Activated CD8-positive, alpha-beta memory T cell treated with anti-CD3 and anti-CD28 coated beads for 1 hour (primary cell): Measurements from ENCODE around the gene GFER.

Source experiments
- DNase-seq, 2 donors: peaks; one replicate each; pipeline ENCODE4 v3.0.0-alpha.2; 2020; ENCODE audit warnings: low read depth in 1 of 2; ENCODE audit errors: extremely low read depth in 1 of 2

The GFER gene

DNA sequence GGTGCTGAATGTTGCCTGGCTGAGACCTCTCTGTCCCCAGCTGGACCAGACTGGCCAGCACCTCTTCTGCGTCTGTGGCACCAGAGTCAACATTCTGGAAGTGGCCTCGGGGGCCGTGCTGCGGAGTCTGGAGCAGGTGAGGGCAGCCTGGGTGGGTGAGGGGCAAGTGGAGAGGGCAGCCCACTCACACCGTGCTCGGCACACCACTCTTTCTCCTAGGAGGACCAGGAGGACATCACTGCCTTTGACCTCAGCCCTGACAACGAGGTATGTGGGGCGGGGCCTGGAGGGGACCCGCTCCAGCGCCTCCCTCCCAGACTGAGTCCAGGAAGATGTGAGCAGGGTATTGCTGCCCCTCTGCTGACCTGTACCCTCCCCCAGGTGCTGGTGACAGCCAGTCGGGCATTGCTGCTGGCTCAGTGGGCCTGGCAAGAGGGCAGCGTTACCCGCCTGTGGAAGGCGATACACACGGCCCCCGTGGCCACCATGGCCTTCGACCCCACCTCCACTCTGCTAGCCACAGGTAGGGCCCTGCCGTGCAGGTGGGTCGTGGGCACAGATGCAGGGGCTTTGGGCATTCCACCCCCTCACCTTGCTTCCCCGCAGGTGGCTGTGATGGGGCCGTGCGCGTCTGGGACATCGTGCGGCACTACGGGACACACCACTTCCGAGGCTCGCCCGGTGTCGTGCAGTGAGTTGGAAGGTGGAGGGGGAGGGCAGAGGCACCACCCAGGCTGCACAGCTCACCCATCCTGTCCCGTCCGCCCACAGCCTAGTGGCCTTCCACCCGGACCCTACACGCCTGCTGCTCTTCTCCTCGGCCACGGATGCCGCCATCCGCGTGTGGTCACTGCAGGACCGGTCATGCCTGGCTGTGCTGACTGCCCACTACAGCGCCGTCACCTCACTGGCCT lies 9.6 kb upstream of the GFER start:
- no peak for DNase-seq

DNA sequence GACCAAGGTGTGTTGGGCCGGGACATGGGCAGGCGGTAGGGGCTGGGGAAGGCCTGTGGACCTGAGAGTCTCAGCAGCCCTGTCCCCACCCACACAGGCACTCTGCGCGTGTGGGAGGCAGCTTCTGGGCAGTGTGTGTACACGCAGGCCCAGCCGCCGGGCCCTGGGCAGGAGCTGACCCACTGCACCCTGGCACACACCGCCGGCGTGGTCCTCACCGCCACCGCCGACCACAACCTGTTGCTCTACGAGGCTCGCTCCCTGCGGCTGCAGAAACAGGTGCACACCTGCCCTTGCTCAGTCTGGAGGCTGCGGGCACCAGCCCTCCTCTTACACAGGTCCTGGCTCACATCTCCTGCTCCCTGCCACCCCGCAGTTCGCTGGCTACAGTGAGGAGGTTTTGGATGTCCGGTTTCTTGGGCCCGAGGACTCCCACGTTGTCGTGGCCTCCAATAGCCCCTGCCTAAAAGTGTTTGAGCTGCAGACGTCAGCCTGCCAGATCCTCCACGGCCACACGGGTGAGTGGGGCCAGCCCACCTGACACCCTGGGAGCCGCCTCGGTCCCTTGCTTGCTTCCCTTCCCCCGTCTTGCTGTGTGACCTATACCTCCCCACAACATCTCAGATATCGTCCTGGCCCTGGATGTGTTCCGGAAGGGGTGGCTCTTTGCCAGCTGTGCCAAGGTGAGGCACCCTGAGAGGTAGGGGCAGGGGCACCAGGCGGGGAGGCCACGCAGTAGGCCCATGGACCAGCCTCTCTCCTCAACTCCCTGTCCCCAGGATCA lies 8.4 kb upstream of the GFER start:
- no peak for DNase-seq

DNA sequence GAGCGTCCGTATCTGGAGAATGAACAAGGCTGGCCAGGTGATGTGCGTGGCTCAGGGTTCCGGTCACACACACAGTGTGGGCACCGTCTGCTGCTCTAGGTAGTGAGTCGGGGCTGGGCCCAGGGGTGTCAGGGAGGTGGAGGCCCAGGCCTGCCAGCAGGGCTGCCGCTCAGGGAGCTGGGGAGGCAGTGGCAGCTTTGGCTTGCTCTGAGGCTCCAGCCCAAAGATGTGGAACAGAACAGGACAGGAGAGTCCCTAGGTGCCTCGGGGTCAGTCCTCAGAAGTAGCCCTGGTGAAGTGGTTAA lies 7.8 kb upstream of the GFER start:
- no peak for DNase-seq

DNA sequence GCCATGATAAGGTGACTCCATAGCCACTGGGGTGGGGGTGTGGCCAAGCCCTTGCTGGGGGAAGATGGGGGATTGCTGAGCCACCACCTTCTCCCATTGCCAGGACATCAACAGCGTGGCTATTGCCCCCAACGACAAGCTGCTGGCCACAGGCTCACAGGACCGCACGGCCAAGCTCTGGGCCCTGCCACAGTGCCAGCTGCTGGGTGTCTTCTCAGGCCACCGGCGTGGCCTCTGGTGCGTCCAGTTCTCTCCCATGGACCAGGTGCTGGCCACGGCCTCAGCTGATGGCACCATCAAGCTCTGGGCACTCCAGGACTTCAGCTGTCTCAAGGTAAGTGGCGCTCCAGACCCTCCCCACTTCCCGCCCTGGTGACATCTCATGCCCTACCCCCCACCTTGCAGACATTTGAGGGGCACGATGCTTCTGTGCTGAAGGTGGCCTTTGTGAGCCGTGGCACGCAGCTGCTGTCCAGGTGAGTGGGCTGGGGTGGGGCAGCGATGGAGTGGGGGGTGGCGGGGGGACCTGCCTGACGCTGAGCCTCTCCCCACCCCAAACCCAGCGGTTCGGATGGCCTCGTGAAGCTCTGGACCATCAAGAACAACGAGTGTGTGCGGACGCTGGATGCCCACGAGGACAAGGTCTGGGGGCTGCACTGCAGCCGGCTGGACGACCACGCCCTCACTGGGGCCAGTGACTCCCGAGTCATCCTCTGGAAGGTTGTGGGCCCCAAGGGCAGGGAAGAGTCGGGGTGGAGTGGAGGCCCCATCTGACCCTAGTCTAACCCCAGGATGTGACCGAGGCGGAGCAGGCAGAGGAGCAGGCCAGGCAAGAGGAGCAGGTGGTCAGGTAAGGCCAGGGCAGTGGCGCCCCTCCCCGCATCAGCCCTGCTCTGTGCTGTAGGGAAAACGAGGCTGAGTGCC lies 6.8 kb upstream of the GFER start:
- DNase-seq = no peak

DNA sequence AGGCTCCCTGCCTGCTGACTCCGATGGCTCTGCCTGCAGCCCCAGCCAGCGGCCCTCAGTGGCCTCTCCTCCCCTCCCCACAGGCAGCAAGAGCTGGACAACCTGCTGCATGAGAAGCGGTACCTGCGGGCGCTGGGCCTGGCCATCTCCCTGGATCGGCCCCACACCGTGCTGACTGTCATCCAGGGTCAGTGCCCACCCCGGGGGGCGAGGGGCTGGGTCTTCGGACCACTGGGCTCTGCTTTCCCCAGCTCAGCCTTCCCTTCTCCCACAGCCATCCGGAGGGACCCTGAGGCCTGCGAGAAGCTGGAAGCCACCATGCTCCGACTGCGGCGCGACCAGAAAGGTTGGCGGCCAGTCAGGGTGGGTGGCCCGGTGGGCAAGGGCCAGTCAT lies 6.1 kb upstream of the GFER start:
- no peak for DNase-seq

DNA sequence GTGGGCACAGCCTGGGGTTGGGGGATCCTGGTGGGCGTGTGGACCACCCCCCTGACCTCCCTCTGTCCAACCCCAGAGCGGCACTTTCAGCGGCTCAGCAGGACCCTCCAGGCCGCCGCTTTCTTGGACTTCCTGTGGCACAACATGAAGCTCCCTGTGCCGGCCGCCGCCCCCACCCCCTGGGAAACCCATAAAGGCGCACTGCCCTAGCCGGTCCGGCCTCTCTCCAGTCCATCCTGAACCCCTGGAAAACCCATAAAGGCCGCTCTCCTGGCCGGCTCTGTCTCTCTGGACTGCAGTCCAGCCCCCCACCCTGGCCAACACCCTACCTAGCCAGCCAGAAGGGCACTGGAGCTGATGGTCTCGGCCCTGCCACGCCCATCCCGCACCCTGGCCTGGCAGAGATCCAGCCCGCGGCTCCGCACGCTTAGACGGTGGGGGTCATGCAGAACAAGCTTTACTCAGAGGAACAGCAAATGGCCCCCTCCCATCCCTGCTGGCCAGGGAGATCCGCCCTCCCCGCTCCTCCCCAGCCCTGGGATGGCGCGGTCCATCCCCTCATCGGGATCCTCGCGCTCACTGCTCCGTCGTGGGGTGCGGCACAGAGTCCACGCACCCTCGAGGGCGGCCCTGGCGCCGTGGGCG lies 5.4 kb upstream of the GFER start:
- no peak for DNase-seq

DNA sequence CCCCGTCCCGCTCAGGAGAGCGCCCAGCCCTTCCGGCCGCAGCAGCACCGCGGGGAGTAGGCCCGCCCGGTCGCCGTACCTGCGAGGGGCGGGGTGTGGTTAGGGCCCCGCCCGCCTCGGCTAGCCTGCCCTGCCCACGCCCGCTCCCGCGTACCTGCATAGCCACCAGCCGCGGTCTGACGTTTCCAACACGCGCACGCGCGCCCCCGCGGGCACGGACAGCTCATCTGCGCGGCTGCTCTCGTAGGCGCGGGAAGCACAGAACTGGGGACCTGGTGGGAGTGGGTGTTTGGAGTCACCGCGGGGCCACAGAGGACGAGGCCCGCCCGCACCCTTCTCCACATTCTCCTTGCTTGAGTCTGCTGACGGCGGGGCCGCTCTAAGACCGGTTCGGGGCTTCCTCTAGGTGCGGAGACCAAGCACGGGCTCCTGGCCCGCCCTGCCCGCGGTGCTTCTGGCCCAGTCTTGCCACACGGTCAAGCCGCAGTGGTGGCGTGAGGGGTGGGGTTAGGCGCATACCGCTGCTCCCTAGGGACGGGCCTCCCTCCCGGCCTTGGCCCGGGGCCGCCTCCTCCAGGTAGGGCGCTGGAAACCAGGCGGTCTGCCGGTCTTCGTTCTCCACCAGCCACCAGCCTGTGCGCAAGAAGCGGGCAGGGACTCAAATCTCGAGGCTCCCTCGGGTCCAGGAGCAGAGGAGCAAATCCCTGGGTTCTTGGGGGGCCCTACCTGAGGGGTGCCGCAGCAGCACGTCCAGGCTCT lies 4.5 kb upstream of the GFER start:
- no peak for DNase-seq

DNA sequence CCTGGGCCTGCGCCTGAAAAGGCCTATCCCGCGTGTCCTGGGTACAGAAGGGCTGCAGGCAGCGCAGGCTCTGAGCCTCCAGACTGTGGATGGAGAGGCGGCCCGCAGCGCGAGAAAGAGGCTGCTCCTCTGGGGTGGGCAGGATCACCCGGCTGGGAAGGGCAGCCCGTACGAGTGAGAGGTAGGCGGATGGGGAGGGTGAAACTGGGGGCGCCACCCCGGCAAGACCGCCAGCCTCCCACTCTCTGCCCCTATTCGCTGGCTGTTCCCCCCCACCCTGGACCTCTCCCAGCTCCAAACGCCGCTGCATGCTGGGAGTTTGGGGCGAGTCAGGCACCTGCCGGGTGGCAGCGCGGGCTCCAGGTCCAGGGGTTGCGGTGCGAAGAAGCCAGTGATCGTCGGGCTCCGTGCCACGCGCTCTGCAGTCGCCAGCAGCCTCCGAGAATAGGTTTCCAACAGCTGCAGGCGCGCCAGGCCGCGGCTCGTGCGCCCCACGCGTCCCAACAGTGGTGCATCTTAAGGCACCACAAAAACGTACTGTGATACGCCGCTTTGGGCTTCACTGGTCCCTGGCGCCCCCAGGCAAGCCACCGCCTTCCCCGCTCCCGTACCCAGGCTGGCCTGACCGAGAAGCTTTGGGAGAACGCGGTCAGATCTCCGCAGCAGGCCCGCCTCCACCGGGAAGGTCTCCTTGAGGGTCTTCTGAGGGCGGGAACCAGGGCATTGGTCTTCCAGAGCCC lies 3.8 kb upstream of the GFER start:
- no peak for DNase-seq

DNA sequence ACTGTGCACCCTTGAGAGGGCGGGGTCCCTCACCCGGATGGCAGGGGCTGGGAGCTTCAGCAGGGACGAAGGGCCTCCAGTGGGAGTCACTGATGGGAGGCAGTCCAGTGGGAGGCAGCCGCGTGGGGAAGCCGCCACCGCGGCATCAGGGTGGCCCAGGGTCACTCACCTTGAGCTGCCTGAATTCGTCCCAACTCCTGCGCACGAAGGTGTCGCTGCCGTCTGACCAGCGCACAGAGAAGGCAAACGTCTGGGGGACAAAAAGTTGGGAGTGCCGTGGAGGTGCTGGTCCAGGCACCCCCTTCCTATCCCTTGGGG lies 3.3 kb upstream of the GFER start:
- DNase-seq = no peak

DNA sequence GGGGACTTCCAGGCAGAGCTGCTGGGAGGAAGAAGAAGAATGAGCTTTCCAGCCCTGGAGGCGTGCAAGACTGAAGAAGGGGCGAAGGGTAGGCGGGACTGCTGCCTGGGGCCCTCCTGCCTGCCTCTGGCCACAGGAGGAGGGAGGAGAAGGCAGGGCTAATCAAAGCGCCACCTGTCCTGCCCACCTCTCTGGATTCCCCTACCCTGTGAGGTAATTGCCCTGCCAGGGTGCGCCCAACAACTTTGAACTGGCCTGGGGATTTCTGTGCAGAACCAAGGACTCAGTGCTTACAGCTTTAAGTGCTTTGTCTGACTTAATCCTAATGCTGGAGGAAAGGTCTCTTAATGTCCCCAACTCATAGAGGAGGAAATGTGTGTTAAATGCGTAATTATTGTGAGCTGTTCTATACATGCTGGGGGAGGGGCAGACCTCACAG lies 2.6 kb upstream of the GFER start, which contains the start of gene NOXO1:
TSS of gene NOXO1 (minus strand) at position 72 of the 439 bp plus-strand sequence. CDS start 290 bp downstream, outside the sequence.
- DNase-seq = no peak

DNA sequence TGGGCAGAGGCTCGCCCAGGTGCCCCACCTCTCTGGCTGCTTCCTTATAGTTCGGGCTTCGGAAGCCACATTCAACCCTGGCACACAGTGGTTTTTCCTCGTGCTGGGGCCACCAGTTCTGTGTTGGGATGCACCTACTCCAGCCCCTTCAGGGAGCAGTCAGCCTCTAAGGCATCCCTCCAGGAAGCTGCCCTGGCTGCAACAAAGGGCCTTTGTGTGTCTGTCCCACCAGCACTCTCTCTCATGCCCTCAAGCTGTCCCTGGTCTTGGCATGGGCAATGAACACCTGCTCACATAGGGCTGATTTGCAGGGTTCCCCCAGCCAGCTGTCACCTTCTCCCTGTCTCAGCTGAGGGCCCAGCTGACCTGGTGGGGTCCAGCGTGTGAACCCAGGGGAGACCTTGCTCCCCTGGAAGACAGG lies 2.0 kb upstream of the GFER start:
- no peak for DNase-seq

DNA sequence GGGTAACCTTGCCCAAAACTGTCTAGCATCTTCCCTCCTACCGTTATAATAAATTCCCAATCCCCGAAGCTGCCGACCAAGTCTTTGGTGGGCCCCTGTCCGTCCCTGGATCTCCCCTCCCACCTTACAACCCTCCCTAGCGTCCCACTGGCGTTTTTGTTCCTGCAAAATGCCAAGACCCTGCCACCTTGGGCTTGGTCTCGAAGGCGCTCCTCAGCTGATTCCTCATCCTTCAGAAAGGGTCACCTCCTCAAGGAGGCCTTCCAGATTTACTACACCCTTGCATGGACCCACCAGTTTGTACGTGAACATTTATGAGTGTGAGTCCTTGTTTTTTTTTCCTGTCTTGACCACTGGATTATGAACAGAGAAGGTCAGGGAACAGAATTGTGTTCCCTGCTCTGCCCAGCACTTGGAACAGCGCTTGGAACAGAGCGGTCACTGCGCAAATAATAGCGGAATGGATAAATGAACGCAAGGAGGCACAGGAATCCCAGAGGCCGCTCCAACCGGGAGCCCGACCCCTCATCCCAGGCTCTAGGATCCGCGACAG lies 926 bp upstream of the GFER start:
- no peak for DNase-seq

DNA sequence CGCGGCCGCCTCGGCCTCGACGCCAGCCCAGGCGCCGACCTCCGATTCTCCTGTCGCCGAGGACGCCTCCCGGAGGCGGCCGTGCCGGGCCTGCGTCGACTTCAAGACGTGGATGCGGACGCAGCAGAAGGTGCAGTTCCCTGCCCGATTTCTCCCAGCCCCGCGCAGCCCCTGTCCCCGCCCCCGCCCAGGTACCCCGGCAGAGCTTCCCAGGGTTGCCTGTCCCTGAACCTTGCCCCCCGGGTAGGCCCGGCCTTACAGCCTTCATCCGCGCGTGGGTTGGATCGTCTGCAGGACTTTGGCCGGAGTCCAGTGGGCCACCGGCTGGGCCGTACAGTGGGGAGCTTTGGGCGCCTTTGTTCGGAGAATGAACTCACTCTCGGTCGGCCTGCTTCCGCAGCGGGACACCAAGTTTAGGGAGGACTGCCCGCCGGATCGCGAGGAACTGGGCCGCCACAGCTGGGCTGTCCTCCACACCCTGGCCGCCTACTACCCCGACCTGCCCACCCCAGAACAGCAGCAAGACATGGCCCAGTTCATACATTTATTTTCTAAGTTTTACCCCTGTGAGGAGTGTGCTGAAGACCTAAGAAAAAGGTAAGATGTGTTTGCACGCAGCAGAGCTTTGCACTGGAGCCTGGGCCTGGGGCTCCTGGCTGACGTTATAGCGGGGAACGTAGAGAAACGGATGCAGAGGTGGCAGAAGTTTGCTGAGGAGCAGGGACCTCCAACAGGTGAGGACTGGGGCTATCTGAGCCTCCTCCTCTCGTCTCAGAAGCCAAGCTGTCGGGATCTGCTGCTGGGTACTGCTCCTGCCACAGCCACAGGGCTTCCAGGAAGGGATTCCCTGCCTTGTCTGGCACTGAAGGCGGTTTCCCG lies 593 bp downstream of the GFER start:
- no peak for DNase-seq

DNA sequence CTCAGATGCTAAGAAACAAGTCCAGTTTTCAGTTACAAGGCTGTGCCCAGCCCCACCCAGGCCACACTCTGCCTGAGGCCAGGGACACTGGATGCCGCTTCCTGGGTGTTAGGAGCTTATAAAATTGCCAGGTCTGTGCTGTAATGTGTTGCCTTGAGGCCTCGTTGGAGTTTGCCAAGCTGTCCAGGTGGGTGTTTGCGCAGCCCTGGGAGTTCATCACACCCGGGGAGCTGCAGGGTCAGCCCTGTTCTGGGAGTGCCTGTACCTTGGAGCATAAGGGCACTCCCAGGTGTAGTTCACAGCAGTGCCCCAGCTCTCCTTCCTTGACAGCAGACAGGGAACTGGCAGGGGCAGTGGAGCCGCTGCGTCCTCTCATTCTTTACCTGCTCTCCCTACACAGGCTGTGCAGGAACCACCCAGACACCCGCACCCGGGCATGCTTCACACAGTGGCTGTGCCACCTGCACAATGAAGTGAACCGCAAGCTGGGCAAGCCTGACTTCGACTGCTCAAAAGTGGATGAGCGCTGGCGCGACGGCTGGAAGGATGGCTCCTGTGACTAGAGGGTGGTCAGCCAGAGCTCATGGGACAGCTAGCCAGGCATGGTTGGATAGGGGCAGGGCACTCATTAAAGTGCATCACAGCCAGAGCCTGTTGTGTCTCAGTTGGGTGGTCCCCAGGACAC lies 1.6 kb downstream of the GFER start:
- DNase-seq = no peak

DNA sequence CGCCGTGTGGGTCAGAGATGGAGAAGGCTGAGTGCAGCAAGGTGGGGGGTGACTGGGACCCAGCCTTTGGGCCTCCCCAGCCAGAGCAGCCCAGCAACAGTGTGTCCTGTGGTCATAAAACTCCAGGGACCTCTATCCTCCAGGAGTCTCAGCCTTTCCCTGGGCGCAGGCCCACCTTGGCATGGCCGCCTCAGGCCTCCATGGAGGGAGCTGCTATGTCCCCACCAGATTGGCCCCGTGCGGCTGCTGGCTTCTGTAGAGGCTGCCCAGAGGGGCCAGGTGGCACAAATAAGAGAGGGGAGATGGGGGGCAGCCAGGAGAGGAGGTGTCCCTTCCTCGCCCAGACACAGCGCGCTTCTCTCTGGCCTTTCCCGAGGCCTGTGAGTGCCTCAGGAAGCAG lies 3.2 kb downstream of the GFER start:
- no peak for DNase-seq

DNA sequence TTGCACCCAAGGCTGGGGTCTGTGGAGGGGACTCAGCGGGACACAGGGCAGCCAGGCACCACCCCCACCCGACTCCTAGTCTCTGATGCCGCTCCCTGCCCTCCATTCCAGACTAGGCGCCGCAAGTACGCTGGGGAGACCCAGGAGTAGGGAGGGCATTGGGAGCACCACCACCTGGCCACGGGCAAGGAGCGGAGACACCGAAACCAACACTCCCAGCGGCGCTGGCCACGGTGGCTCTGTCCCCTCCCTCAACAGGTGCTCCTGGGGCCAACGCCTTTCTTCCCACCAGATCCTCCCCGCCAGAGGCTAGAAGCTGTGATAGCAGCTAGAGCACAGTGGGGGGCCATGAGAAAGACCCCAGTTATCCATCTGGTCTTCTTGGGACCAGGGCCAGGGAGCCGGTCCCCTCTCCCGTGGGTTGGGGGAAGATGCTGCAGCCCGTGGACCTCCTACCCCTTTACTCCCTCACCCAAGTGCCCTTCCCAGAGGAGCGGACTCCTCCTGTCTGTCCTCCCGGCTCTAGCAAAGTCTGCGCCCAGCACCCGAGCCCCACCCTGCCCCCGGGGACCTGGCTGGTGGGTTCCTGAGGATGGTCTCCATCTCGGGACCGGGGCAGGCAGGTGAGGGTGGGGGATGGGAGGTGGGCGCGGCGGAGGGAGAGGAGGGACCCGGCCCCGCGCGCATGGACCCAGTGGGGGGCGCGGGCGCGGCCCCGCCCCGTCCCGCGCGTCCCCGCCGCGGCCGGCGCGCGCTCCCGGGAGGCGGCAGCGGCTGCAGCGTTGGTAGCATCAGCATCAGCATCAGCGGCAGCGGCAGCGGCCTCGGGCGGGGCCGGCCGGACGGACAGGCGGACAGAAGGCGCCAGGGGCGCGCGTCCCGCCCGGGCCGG lies 5.5 kb downstream of the GFER start, which contains the start of gene SYNGR3:
TSS of gene SYNGR3 (plus strand) at position 762 of the 892 bp plus-strand sequence. CDS start 133 bp downstream, outside the sequence.
- DNase-seq = no peak

DNA sequence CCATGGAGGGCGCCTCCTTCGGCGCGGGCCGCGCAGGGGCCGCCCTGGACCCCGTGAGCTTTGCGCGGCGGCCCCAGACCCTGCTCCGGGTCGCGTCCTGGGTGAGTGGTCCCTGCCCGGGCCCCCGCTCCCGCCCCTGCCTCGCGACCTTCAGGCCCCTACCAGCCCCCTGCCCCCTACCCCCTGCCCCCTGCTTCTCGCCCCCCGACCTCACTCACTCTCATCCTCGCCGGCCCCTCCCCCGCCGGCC lies 6.0 kb downstream of the GFER start:
- no peak for DNase-seq
